Breast epithelium (tissue), 3 donors: ENCODE measurements around the gene GMPS.

Source experiments
- POLR2A ChIP-seq: fragments of 450-650 bp; IDR thresholded peaks from one replicate; pipeline ENCODE4 v1.6.1; 2016; ENCODE audit warnings: antibody characterized with exemption, mild to moderate bottlenecking, moderate library complexity
- TF ChIP-seq, protein P1 (sequence below), 3 donors: fragments of 450-650 bp; IDR thresholded peaks; one replicate each; pipeline ENCODE4 v1.5.1; 2016 to 2017; ENCODE audit warnings: antibody characterized with exemption in 3 of 3, mild to moderate bottlenecking in 3 of 3, moderate library complexity in 3 of 3

DNA sequence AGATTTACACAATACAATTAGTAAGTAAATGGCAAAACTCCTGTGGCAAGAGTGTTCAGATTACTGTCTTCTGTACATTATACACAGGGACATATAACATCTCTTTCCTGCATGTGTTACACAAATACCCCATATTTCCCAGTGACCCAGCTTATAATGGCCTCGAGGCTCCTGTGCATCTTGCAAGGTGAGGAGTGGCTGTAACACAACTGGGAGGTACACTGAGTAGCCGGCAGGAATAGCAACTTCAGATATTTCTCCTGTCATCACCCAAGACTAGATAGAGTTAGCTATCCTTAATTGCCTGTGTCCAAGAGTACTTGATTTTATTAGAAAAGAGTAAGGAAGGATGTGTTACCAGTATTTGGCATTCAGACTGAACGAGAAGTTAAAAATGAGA is 5.6 kb downstream of the GMPS start:
- TF ChIP-seq, protein P1, sequence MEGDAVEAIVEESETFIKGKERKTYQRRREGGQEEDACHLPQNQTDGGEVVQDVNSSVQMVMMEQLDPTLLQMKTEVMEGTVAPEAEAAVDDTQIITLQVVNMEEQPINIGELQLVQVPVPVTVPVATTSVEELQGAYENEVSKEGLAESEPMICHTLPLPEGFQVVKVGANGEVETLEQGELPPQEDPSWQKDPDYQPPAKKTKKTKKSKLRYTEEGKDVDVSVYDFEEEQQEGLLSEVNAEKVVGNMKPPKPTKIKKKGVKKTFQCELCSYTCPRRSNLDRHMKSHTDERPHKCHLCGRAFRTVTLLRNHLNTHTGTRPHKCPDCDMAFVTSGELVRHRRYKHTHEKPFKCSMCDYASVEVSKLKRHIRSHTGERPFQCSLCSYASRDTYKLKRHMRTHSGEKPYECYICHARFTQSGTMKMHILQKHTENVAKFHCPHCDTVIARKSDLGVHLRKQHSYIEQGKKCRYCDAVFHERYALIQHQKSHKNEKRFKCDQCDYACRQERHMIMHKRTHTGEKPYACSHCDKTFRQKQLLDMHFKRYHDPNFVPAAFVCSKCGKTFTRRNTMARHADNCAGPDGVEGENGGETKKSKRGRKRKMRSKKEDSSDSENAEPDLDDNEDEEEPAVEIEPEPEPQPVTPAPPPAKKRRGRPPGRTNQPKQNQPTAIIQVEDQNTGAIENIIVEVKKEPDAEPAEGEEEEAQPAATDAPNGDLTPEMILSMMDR (IDR thresholded peaks at IDR 0.05), result no peak
- TF ChIP-seq POLR2A, result no peak
